Fibroblast of skin of scalp (primary cell): Measurements from ENCODE around the gene GSX1.

Source experiments
- DNase-seq: peaks from one replicate; pipeline ENCODE4 v3.0.0-alpha.2; 2013

Gene GSX1

GRCh38 chr13:27834095-27834494, 41.8 kb downstream of the GSX1 start:
- no peak for DNase-seq

DNA sequence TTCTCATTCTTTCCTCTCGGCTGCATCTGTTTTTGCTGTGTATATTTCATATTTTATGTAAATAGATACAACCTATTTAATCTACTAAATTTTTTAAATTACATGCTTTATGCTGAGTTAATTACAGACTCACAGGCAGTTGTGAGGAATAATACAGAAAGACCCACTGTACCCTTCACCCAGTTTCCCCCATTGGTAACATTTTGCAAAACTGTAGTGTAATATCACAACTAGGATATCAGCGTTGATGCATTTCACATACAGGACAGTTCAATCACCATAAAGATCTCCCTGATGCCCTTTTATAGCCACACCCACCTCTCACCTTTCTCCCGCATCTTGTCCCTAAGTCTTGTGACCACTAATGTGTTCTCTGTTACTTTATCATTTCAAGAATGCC, 43.5 kb downstream of the GSX1 start:
- DNase-seq = no peak

- no peak for DNase-seq
Observed at GRCh38 chr13:27839809-27840467, 47.7 kb downstream of the GSX1 start.

DNA sequence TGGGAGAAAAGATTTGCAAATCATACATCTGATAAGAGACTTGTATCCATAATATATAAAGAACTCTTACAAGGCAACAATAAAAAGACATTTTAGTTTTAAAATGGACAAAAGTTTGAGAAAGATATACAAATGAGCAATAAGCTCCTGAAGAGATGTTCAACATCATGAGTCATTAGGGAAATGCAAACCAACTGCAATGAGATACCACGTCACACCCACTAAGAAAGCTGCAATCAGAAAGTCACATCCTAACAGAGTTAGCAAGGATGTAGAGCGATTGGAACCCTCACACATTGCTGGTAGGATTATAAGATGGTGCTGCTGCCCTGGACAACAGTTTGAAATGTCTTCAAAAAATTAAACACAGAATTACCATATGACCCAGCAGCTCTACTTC, 50.3 kb downstream of the GSX1 start:
- no peak for DNase-seq
